K562 (cell line): Measurements from ENCODE around the gene ATOH8. TPM values are rescaled to one million over a fixed set of nuclear protein-coding genes. Genes with fewer than 3 reads are reported as not detected.

Experiments used
- BCLAF1 ChIP-seq, 2 experiments: fragments of 450-650 bp in 1 of 2; IDR thresholded peaks; 2 replicates each; pipeline ENCODE4 v1.6.1; 2011 to 2017; ENCODE audit warnings: low read depth in 2 of 2, antibody characterized with exemption in 1 of 2, borderline replicate concordance in 1 of 2, low read length in 1 of 2, mild to moderate bottlenecking in 1 of 2, mixed read lengths in 1 of 2; ENCODE audit not compliant: control insufficient read depth in 1 of 2
- polyA plus RNA-seq, 8 experiments: library from polyadenylated mRNA; depleted of rRNA in 4 of 8; stranded (reverse) in 5 of 8; unstranded in 3 of 8; fragments of >200 nt; fragmentation: Nextera tagmentation in 2 of 8; fragmentation: Illumina TruSeq in 1 of 8; extraction: Ambion mirVana in 2 of 8; extraction: Trizol in 1 of 8; gene quantifications; 2 replicates each; pipeline versions ENCODE4 v1.2.1 to v1.2.3, GENCODE V29; 2011 to 2014; ENCODE audit warnings: inconsistent platforms in 1 of 8, missing spikeins in 1 of 8
- total RNA-seq, 7 experiments: library from RNA; depleted of rRNA in 6 of 7; stranded (reverse); fragments of >200 nt in 6 of 7; fragmentation: Illumina TruSeq in 2 of 7; extraction: Trizol in 2 of 7; gene quantifications; 2 replicates each; pipeline versions ENCODE4 v1.2.1 to v1.2.3, GENCODE V29; 2011 to 2021; ENCODE audit warnings: low replicate concordance in 1 of 7
- TF ChIP-seq, protein P1 (sequence below): fragments of 200-600 bp; sonication (generic); IDR thresholded peaks from one replicate; pipeline ENCODE4 v1.6.1; 2012; ENCODE audit warnings: mild to moderate bottlenecking, low read depth, low read length, inconsistent platforms

Gene ATOH8
- total and polyA plus RNA-seq, 9 of the 15 experiments (the other 6 are each of a cell fraction or from before 2014, with no cell fraction given) = not detected

GRCh38 chr2:85786444-85786843, 32.7 kb downstream of the ATOH8 start (continued):
- TF ChIP-seq, protein P1, sequence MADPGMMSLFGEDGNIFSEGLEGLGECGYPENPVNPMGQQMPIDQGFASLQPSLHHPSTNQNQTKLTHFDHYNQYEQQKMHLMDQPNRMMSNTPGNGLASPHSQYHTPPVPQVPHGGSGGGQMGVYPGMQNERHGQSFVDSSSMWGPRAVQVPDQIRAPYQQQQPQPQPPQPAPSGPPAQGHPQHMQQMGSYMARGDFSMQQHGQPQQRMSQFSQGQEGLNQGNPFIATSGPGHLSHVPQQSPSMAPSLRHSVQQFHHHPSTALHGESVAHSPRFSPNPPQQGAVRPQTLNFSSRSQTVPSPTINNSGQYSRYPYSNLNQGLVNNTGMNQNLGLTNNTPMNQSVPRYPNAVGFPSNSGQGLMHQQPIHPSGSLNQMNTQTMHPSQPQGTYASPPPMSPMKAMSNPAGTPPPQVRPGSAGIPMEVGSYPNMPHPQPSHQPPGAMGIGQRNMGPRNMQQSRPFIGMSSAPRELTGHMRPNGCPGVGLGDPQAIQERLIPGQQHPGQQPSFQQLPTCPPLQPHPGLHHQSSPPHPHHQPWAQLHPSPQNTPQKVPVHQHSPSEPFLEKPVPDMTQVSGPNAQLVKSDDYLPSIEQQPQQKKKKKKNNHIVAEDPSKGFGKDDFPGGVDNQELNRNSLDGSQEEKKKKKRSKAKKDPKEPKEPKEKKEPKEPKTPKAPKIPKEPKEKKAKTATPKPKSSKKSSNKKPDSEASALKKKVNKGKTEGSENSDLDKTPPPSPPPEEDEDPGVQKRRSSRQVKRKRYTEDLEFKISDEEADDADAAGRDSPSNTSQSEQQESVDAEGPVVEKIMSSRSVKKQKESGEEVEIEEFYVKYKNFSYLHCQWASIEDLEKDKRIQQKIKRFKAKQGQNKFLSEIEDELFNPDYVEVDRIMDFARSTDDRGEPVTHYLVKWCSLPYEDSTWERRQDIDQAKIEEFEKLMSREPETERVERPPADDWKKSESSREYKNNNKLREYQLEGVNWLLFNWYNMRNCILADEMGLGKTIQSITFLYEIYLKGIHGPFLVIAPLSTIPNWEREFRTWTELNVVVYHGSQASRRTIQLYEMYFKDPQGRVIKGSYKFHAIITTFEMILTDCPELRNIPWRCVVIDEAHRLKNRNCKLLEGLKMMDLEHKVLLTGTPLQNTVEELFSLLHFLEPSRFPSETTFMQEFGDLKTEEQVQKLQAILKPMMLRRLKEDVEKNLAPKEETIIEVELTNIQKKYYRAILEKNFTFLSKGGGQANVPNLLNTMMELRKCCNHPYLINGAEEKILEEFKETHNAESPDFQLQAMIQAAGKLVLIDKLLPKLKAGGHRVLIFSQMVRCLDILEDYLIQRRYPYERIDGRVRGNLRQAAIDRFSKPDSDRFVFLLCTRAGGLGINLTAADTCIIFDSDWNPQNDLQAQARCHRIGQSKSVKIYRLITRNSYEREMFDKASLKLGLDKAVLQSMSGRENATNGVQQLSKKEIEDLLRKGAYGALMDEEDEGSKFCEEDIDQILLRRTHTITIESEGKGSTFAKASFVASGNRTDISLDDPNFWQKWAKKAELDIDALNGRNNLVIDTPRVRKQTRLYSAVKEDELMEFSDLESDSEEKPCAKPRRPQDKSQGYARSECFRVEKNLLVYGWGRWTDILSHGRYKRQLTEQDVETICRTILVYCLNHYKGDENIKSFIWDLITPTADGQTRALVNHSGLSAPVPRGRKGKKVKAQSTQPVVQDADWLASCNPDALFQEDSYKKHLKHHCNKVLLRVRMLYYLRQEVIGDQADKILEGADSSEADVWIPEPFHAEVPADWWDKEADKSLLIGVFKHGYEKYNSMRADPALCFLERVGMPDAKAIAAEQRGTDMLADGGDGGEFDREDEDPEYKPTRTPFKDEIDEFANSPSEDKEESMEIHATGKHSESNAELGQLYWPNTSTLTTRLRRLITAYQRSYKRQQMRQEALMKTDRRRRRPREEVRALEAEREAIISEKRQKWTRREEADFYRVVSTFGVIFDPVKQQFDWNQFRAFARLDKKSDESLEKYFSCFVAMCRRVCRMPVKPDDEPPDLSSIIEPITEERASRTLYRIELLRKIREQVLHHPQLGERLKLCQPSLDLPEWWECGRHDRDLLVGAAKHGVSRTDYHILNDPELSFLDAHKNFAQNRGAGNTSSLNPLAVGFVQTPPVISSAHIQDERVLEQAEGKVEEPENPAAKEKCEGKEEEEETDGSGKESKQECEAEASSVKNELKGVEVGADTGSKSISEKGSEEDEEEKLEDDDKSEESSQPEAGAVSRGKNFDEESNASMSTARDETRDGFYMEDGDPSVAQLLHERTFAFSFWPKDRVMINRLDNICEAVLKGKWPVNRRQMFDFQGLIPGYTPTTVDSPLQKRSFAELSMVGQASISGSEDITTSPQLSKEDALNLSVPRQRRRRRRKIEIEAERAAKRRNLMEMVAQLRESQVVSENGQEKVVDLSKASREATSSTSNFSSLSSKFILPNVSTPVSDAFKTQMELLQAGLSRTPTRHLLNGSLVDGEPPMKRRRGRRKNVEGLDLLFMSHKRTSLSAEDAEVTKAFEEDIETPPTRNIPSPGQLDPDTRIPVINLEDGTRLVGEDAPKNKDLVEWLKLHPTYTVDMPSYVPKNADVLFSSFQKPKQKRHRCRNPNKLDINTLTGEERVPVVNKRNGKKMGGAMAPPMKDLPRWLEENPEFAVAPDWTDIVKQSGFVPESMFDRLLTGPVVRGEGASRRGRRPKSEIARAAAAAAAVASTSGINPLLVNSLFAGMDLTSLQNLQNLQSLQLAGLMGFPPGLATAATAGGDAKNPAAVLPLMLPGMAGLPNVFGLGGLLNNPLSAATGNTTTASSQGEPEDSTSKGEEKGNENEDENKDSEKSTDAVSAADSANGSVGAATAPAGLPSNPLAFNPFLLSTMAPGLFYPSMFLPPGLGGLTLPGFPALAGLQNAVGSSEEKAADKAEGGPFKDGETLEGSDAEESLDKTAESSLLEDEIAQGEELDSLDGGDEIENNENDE = no peak
- no peak for TF ChIP-seq BCLAF1 (IDR thresholded peaks at IDR 0.05; ENCODE audit: borderline replicate concordance in 1 of 2, control insufficient read depth in 1 of 2, low read depth in 2 of 2, low read length in 1 of 2)
